H9 (cell line): ENCODE measurements around the gene FTHL17. TPM values are rescaled to one million over a fixed set of nuclear protein-coding genes. Genes with fewer than 3 reads are reported as not detected.

Experiments
- DNase-seq: peaks from one replicate; pipeline ENCODE4 v3.0.0-alpha.2; 2017
- H2AFZ ChIP-seq: one replicate; pipeline ENCODE4 v1.6.1; 2013; ENCODE audit warnings: mild to moderate bottlenecking, low read length, control low read depth, moderate library complexity
- H2AK5ac ChIP-seq: 2 replicates; pipeline ENCODE4 v1.6.1; 2013; ENCODE audit warnings: low read length, control low read depth, mixed read lengths; ENCODE audit not compliant: insufficient read length
- H2BK120ac ChIP-seq: one replicate; pipeline ENCODE4 v1.6.1; 2013; ENCODE audit warnings: low read depth, mild to moderate bottlenecking, low read length, control low read depth, inconsistent platforms; ENCODE audit not compliant: poor library complexity, severe bottlenecking
- H2BK12ac ChIP-seq: 2 replicates; pipeline ENCODE4 v1.6.1; 2013; ENCODE audit warnings: low read length, control low read depth, mixed read lengths, low read depth; ENCODE audit not compliant: insufficient read length
- H2BK15ac ChIP-seq: 2 replicates; pipeline ENCODE4 v1.6.1; 2013; ENCODE audit warnings: low read depth, low read length, control low read depth
- H2BK20ac ChIP-seq: one replicate; pipeline ENCODE4 v1.6.1; 2013; ENCODE audit warnings: low read depth, mild to moderate bottlenecking, low read length, control low read depth, inconsistent platforms; ENCODE audit not compliant: poor library complexity, severe bottlenecking
- H2BK5ac ChIP-seq: 2 replicates; pipeline ENCODE4 v1.6.1; 2013; ENCODE audit warnings: low read length, control low read depth, mixed read lengths; ENCODE audit not compliant: insufficient read length
- H3K14ac ChIP-seq: 2 replicates; pipeline ENCODE4 v1.6.1; 2013; ENCODE audit warnings: low read length, control low read depth; ENCODE audit not compliant: insufficient read depth
- H3K18ac ChIP-seq: 2 replicates; pipeline ENCODE4 v1.6.1; 2013; ENCODE audit warnings: low read depth, mild to moderate bottlenecking, mixed read lengths, low read length, control low read depth; ENCODE audit not compliant: insufficient read length
- H3K23ac ChIP-seq: 2 replicates; pipeline ENCODE4 v1.6.1; 2013; ENCODE audit warnings: low read length, control low read depth, mixed read lengths, low read depth; ENCODE audit not compliant: insufficient read length
- H3K23me2 ChIP-seq: 2 replicates; pipeline ENCODE4 v1.6.1; 2013; ENCODE audit warnings: low read depth, mild to moderate bottlenecking, mixed read lengths, low read length, control low read depth; ENCODE audit not compliant: insufficient read length, poor library complexity, severe bottlenecking
- H3K27ac ChIP-seq: 2 replicates; pipeline ENCODE4 v1.5.1; 2013; ENCODE audit warnings: low read length, control low read depth, mixed read lengths, low read depth; ENCODE audit not compliant: insufficient read length
- H3K27me3 ChIP-seq: 2 replicates; pipeline ENCODE4 v1.6.1; 2013; ENCODE audit warnings: low read length, control low read depth, inconsistent platforms; ENCODE audit not compliant: insufficient read depth
- H3K4ac ChIP-seq: 2 replicates; pipeline ENCODE4 v1.6.1; 2013; ENCODE audit warnings: low read depth, mild to moderate bottlenecking, control low read depth, inconsistent platforms, low read length, moderate library complexity
- H3K4me1 ChIP-seq: 2 replicates; pipeline ENCODE4 v1.6.1; 2013; ENCODE audit warnings: low read length, control low read depth, inconsistent platforms; ENCODE audit not compliant: insufficient read depth
- H3K4me2 ChIP-seq: 2 replicates; pipeline ENCODE4 v1.6.1; 2013; ENCODE audit warnings: low read length, control low read depth, mixed read lengths; ENCODE audit not compliant: insufficient read length, insufficient read depth
- H3K56ac ChIP-seq: 2 replicates; pipeline ENCODE4 v1.6.1; 2013; ENCODE audit warnings: low read depth, mild to moderate bottlenecking, mixed read lengths, low read length, control low read depth; ENCODE audit not compliant: insufficient read length
- H3K79me1 ChIP-seq: 2 replicates; pipeline ENCODE4 v1.6.1; 2013; ENCODE audit warnings: low read depth, mild to moderate bottlenecking, moderate library complexity, low read length, control low read depth, inconsistent platforms; ENCODE audit not compliant: insufficient read depth, poor library complexity, severe bottlenecking
- H3K79me2 ChIP-seq: 2 replicates; pipeline ENCODE4 v1.6.1; 2013; ENCODE audit warnings: low read length, control low read depth, inconsistent platforms; ENCODE audit not compliant: insufficient read depth
- H3K9ac ChIP-seq: 2 replicates; pipeline ENCODE4 v1.6.1; 2013; ENCODE audit warnings: low read length, control low read depth, mixed read lengths; ENCODE audit not compliant: insufficient read length; ENCODE audit errors: extremely low read depth
- H3K9me3 ChIP-seq: one replicate; pipeline ENCODE4 v1.6.1; 2013; ENCODE audit warnings: low read depth, low read length, inconsistent platforms; ENCODE audit not compliant: control insufficient read depth
- H3T11ph ChIP-seq: one replicate; pipeline ENCODE4 v1.6.1; 2013; ENCODE audit warnings: mild to moderate bottlenecking, low read length, control low read depth, inconsistent platforms
- H4K20me1 ChIP-seq: one replicate; pipeline ENCODE4 v1.6.1; 2013; ENCODE audit not compliant: control insufficient read depth, insufficient read length, insufficient read depth
- H4K5ac ChIP-seq: 2 replicates; pipeline ENCODE4 v1.6.1; 2013; ENCODE audit warnings: low read depth, mild to moderate bottlenecking, mixed read lengths, low read length, control low read depth; ENCODE audit not compliant: insufficient read length
- H4K8ac ChIP-seq: replicated peaks from 2 replicates; pipeline ENCODE4 v1.6.1; 2013; ENCODE audit warnings: low read length, control low read depth, mixed read lengths, low read depth; ENCODE audit not compliant: insufficient read length
- H4K91ac ChIP-seq: 2 replicates; pipeline ENCODE4 v1.6.1; 2013; ENCODE audit warnings: low read depth, mild to moderate bottlenecking, moderate library complexity, mixed read lengths, low read length, control low read depth; ENCODE audit not compliant: insufficient read length
- H3K27ac Mint-ChIP-seq, 3 experiments: 2 replicates in 2 of 3; 3 replicates in 1 of 3; pipeline ENCODE4 v1.8.0; 2020 to 2021; ENCODE audit warnings: mixed read lengths in 3 of 3, mild to moderate bottlenecking in 1 of 3, moderate library complexity in 1 of 3
- H3K27me3 Mint-ChIP-seq: 2 replicates; pipeline ENCODE4 v1.8.0; 2021; ENCODE audit warnings: low read depth, mild to moderate bottlenecking, moderate library complexity, mixed read lengths
- H3K36me3 Mint-ChIP-seq, 3 experiments: 2 replicates in 2 of 3; 3 replicates in 1 of 3; pipeline ENCODE4 v1.8.0; 2020 to 2021; ENCODE audit warnings: low read depth in 3 of 3, mixed read lengths in 3 of 3; ENCODE audit not compliant: insufficient read depth in 1 of 3
- H3K4me1 Mint-ChIP-seq, 2 experiments: 2 replicates each; pipeline ENCODE4 v1.8.0; 2020; ENCODE audit warnings: mixed read lengths in 2 of 2
- H3K4me3 Mint-ChIP-seq, 2 experiments: 2 replicates in 1 of 2; 3 replicates in 1 of 2; pipeline ENCODE4 v1.8.0; 2020 to 2021; ENCODE audit warnings: mild to moderate bottlenecking in 2 of 2, mixed read lengths in 2 of 2, moderate library complexity in 1 of 2
- H3K9me3 Mint-ChIP-seq, 2 experiments: 2 replicates in 1 of 2; 3 replicates in 1 of 2; pipeline ENCODE4 v1.8.0; 2020; ENCODE audit warnings: mild to moderate bottlenecking in 2 of 2, mixed read lengths in 2 of 2, moderate library complexity in 1 of 2
- CTCF ChIP-seq: fragments of 200-600 bp; sonication (generic); conservative IDR thresholded peaks from 3 replicates; pipeline ENCODE4 v1.8.0; 2021; ENCODE audit warnings: antibody characterized with exemption, mild to moderate bottlenecking
- WGBS: extraction: QIAGEN DNeasy Blood & Tissue Kit; methylation state at CpG from one replicate; pipeline ENCODE4 v1.1.7; 2013; ENCODE audit warnings: missing lambda C conversion rate, low lambda C conversion rate, mixed read lengths; ENCODE audit not compliant: insufficient read length; ENCODE audit errors: extremely low coverage; 5-methylcytosine and 5-hydroxymethylcytosine counted together
- total RNA-seq: library from RNA; stranded (reverse); gene quantifications from 2 replicates; pipeline ENCODE4 v1.2.1, GENCODE V29; 2021

FTHL17 gene
- total RNA-seq, 1 experiment from 2014 or later: not detected

DNA sequence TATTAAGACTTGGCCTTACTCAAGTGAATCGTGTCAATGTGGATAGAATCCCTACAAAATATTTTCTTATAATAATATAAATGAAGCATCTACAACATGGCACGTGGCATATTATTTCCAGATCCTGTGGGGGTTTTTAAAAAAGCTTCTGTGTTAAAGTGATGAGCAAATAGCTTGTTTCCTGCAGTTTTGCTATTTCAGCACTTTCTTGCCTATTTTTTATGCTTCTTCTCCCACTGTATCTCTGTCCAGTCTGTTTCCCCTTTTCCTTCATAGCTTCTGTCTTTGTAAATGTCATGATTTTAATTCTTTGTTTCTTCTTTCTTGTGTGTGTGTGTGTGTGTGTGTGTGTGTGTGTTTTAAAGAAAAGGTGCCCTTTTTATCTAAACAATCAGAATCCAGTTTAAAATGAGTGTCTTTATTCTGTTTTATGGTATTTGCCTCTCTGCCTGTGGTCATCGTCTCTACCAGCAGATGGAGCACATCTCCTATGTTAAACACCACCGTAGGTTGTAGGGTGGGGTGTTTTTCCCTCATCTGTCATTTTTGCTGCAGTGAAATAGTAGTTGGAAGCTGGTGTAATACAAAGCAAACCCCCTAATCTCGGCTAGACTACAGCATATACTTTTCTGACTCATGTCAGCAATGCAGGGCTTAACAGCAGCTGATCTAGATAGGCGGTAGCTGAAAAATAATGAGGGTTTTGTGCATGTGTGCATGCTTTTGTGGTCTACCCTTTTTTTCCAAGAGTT, 33.1 kb downstream of the FTHL17 start:
- H3K27ac ChIP-seq: no peak overlapping the region
- Mint-ChIP-seq H3K36me3 (peaks cover 0 to 6% (median 2%) of the 10 kb centered on the region in 3 experiments; a peak in 4 of 7 replicates), H3K4me3 (no peak overlapping the region), H3K9me3 (peaks cover 40 to 44% of the 10 kb centered on the region in 2 experiments), H3K27ac (no peak overlapping the region), H3K4me1 (no peaks in the 10 kb centered on the region; a peak in 1 of 4 replicates), H3K27me3 (no peaks in the 10 kb centered on the region)
- no peak overlapping the region for H4K5ac ChIP-seq
- no peak overlapping the region for H3K4me2 ChIP-seq
- TF ChIP-seq CTCF: peak; percentile 68
- no peak overlapping the region for H3K4ac ChIP-seq
- WGBS: no CpG with 5 or more reads among the region's 6 CpGs
- H3K56ac ChIP-seq: no peak overlapping the region
- H2BK5ac ChIP-seq: no peak overlapping the region
- no peak overlapping the region for H3K18ac ChIP-seq
- H3K4me1 ChIP-seq: no peaks in the 10 kb centered on the region
- H3T11ph ChIP-seq: no peak overlapping the region
- DNase-seq: peak; percentile 28
- no peak overlapping the region for H2BK12ac ChIP-seq
- H2AFZ ChIP-seq: no peak overlapping the region
- H4K91ac ChIP-seq: no peak overlapping the region
- H3K27me3 ChIP-seq: no peaks in the 10 kb centered on the region
- H2AK5ac ChIP-seq: no peak overlapping the region
- H3K9me3 ChIP-seq: no peaks in the 10 kb centered on the region
- H3K23me2 ChIP-seq: no peaks in the 10 kb centered on the region
- H3K9ac ChIP-seq: no peak overlapping the region
- H3K79me1 ChIP-seq: no peaks in the 10 kb centered on the region
- H3K23ac ChIP-seq: no peak overlapping the region
- H2BK20ac ChIP-seq: no peak overlapping the region
- no peak overlapping the region for H3K14ac ChIP-seq
- no peaks in the 10 kb centered on the region for H4K20me1 ChIP-seq
- H3K79me2 ChIP-seq: no peaks in the 10 kb centered on the region
- H2BK120ac ChIP-seq: no peak overlapping the region
- no peak overlapping the region for H2BK15ac ChIP-seq
- H4K8ac ChIP-seq: no peak overlapping the region
